ENCODE results near the gene TYMP.

Gene TYMP

GRCh38 chr22:50505776-50506610 lies 23.8 kb downstream of the TYMP start:
- in situ Hi-C loops (cut with HindIII; ENCODE audit: low sequenced_read_pairs), result no loop called here
- DNase-seq (ENCODE audit: low read depth, low spot score), result no peak
- TF ChIP-seq CTCF (IDR thresholded peaks at IDR 0.05; ENCODE audit: low read depth, low read length), result no peak
- peak overlapping the region; percentile 98 for H3K4me3 ChIP-seq (ENCODE audit: low read depth, low read length)

- DNase-seq (ENCODE audit: low read depth, low spot score), result no peak
- in situ Hi-C loops (cut with HindIII; ENCODE audit: low sequenced_read_pairs), result no loop called here
- no peak overlapping the region for H3K4me3 ChIP-seq (ENCODE audit: low read depth, low read length)
- no peak for TF ChIP-seq CTCF (IDR thresholded peaks at IDR 0.05; ENCODE audit: low read depth, low read length)
Measured at GRCh38 chr22:50505276-50505775, 24.5 kb downstream of the TYMP start.

- no peak for DNase-seq (ENCODE audit: low read depth, low spot score)
- no peak overlapping the region for H3K4me3 ChIP-seq (ENCODE audit: low read depth, low read length)
- TF ChIP-seq CTCF (IDR thresholded peaks at IDR 0.05; ENCODE audit: low read depth, low read length), result no peak
- in situ Hi-C loops (cut with HindIII; ENCODE audit: low sequenced_read_pairs), result no loop called here
Measured at GRCh38 chr22:50504369-50505211, 25.2 kb downstream of the TYMP start.

GRCh38 chr22:50503475-50504145 lies 26.2 kb downstream of the TYMP start:
- H3K4me3 ChIP-seq (ENCODE audit: low read depth, low read length), result no peak overlapping the region
- DNase-seq (ENCODE audit: low read depth, low spot score), result no peak
- in situ Hi-C loops (cut with HindIII; ENCODE audit: low sequenced_read_pairs), result no loop called here
- TF ChIP-seq CTCF (IDR thresholded peaks at IDR 0.05; ENCODE audit: low read depth, low read length), result peak; percentile 14

- in situ Hi-C loops (cut with HindIII; ENCODE audit: low sequenced_read_pairs), result no loop called here
- no peak for DNase-seq (ENCODE audit: low read depth, low spot score)
- no peak for TF ChIP-seq CTCF (IDR thresholded peaks at IDR 0.05; ENCODE audit: low read depth, low read length)
- no peak overlapping the region for H3K4me3 ChIP-seq (ENCODE audit: low read depth, low read length)
Measured at GRCh38 chr22:50502628-50503474, 27.0 kb downstream of the TYMP start.

Measured in astrocyte of the spinal cord (primary cell).